ENCODE measurements around the gene TBCD. TPM values are rescaled to one million over a fixed set of nuclear protein-coding genes. Genes with fewer than 3 reads are reported as not detected.

TBCD gene
- total RNA-seq, 3 donors from 2014 or later: 45.4 to 65.9 (median 53.3) TPM

- no peak for DNase-seq (ENCODE audit: low spot score in 2 of 2)
Measured at GRCh38 chr17:82929676-82930042, 177.8 kb downstream of the TBCD start.

GRCh38 chr17:82930043-82930923 is 178.4 kb downstream of the TBCD start:
- DNase-seq (ENCODE audit: low spot score in 2 of 2): peak in 1 of 2 donors; percentile 36
- H3K27ac ChIP-seq: peak overlapping the region in 1 of 2 donors; percentile 74
- intact Hi-C loops (cut with DNase I; ENCODE audit: low total_unique reads): no loop called here
- TF ChIP-seq POLR2A (IDR thresholded peaks at IDR 0.05): no peak
- no peak for TF ChIP-seq CTCF (IDR thresholded peaks at IDR 0.05)
- TF ChIP-seq POLR2AphosphoS5 (IDR thresholded peaks at IDR 0.05): no peak
- no peaks in the 10 kb centered on the region for H3K36me3 ChIP-seq
- no peaks in the 10 kb centered on the region for H3K27me3 ChIP-seq
- no peaks in the 10 kb centered on the region for H3K9me3 ChIP-seq
- no peak overlapping the region for H3K4me3 ChIP-seq
- peaks cover 0 to 5% of the 10 kb centered on the region in 2 donors for H3K4me1 ChIP-seq

More at GRCh38 chr17:82929676-82930042, 177.8 kb downstream of the TBCD start:
- intact Hi-C loops (cut with DNase I; ENCODE audit: low total_unique reads): no loop called here
- Histone ChIP-seq H3K27ac (no peak overlapping the region), H3K36me3 (no peaks in the 10 kb centered on the region), H3K9me3 (no peaks in the 10 kb centered on the region), H3K4me1 (peaks cover 0 to 5% of the 10 kb centered on the region in 2 donors), H3K27me3 (no peaks in the 10 kb centered on the region), H3K4me3 (no peak overlapping the region)
- TF ChIP-seq CTCF (IDR thresholded peaks at IDR 0.05) (no peak), POLR2A (IDR thresholded peaks at IDR 0.05) (no peak), POLR2AphosphoS5 (IDR thresholded peaks at IDR 0.05) (no peak)

- no peak for TF ChIP-seq POLR2A (IDR thresholded peaks at IDR 0.05)
- no peak for TF ChIP-seq POLR2AphosphoS5 (IDR thresholded peaks at IDR 0.05)
- no peak for TF ChIP-seq CTCF (IDR thresholded peaks at IDR 0.05)
- H3K36me3 ChIP-seq: no peaks in the 10 kb centered on the region
- peaks cover 0 to 5% of the 10 kb centered on the region in 2 donors for H3K4me1 ChIP-seq
- DNase-seq (ENCODE audit: low spot score in 2 of 2): peak in 1 of 2 donors; percentile 46
- H3K27me3 ChIP-seq: no peaks in the 10 kb centered on the region
- no peaks in the 10 kb centered on the region for H3K9me3 ChIP-seq
- no peak overlapping the region for H3K4me3 ChIP-seq
- peak overlapping the region; percentile 54 to 74 for H3K27ac ChIP-seq
- intact Hi-C loops (cut with DNase I; ENCODE audit: low total_unique reads): no loop called here
Measured at GRCh38 chr17:82930924-82931698, 179.2 kb downstream of the TBCD start.

GRCh38 chr17:82931699-82932517 is 180.0 kb downstream of the TBCD start:
- no peak overlapping the region for H3K4me3 ChIP-seq
- H3K9me3 ChIP-seq: no peaks in the 10 kb centered on the region
- no peaks in the 10 kb centered on the region for H3K27me3 ChIP-seq
- no peak for TF ChIP-seq CTCF (IDR thresholded peaks at IDR 0.05)
- TF ChIP-seq POLR2A (IDR thresholded peaks at IDR 0.05): no peak
- TF ChIP-seq POLR2AphosphoS5 (IDR thresholded peaks at IDR 0.05): no peak
- peak; percentile 65 to 69 for DNase-seq (ENCODE audit: low spot score in 2 of 2)
- intact Hi-C loops (cut with DNase I; ENCODE audit: low total_unique reads): no loop called here
- H3K36me3 ChIP-seq: no peaks in the 10 kb centered on the region
- peaks cover 0 to 5% of the 10 kb centered on the region in 2 donors for H3K4me1 ChIP-seq
- peak overlapping the region; percentile 54 to 74 for H3K27ac ChIP-seq

All from breast epithelium (tissue), 4 donors.